ACHN (cell line): ENCODE measurements around the gene ARL8B.
"Not testable (repeated sequence)": the region's sequence is repeated elsewhere in the genome, so short reads cannot be mapped to it uniquely, and the experiment has no call there.

ENCODE experiments used
- DNase-seq: peaks from one replicate; pipeline ENCODE4 v3.0.0-alpha.2; 2015
- in situ Hi-C: cut with HindIII; loops from 2 replicates; pipeline ENCODE4 v1.10.0; 2017; ENCODE audit warnings: low sequenced_read_pairs, low pct_ligation_motif_present, low pct_unique_long_range_greater_than_20kb

Gene ARL8B

DNA sequence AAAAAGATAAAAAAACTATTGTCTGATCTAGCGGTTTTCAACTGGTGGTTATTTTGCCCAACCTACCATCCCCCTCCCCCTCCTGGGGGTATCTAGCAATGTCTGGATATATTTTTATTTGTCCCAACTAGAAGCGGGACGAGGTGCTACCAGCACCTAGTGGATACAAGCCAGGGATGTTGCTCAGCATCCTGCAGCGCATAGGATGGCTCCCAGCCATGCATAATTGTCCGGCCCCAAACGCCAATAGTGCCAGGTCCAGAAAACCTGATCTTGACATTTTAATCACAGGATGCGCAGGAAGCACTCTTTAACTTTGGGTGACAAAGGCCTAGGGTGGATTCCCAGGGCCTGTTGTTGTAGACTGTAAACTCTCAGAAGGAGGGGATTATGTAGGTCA, 17.0 kb upstream of the ARL8B start:
- in situ Hi-C loops = no loop called here
- DNase-seq = no peak

DNA sequence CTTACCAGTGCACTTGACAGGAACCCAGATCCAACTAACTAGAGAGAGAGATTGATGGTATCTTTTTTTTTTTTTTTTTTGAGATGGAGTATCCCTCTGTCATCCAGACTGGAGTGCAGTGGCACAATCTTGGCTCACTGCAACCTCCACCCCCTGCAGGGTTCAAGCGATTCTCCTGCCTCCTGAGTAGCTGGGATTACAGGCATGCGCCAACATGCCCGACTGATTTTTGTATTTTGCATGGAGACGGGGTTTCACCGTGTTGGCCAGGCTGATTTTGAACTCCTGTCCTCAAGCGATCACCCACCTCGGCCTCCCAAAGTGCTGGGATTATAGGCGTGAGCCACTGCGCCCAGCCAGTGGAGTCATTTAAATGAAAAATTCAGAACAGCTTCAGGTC, 15.7 kb upstream of the ARL8B start:
- DNase-seq, in situ Hi-C loops: not testable (repeated sequence)

DNA sequence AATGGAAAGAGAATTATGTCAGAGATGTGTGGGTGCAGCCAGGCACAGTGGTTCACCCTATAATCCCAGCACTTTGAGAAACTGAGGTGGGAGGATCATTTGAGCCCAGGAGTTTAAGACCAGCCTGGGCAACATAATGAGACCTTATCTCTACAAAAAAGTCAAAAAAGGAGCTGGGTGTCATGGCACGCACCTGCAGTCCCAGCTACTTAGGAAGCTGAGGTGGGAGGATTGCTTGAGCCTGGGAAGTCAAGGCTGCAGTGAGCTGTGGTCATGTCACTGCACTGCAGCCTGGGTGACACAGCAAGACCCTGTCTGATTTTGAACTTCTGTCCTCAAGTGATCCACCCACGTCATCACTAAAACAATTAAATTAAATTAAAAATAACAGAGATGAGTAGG, 15.2 kb upstream of the ARL8B start:
- in situ Hi-C loops, DNase-seq: not testable (repeated sequence)

DNA sequence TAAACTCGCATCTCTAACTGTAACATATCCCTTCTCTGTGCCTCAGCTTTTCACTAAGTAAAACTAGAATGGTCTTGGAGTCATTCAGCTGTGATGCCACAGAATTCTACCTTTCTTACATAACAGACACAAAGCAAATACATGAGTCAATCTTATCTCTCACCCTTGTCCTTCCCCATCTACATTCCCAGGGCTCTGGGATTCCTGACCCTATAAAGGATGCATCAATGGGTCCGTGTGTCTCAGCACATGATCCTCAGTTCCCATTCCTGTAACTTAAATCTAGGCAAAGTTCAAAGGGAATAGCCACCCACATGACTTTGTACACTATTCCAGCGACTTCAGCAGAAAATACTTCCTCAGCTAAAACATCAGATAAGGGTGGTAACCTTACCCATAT, 11.8 kb upstream of the ARL8B start:
- DNase-seq = no peak
- in situ Hi-C loops = no loop called here

DNA sequence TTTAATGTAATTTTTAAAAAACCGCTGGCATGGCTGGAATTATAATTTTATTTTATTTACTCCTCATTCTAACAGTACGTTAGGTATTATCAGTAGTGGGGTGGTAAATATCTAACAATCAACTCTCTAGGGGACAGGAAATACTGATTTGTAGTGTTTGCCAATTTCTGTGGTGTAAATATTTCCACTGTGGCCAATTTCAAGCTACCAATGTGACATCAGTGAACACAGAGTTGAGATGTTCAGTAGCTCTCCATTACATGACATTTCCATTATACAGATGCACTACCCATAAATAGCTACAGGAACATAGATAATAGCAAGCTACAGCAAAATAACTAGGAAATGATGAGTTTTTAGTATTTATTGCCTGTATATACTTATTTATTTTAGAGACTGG, 10.0 kb upstream of the ARL8B start:
- in situ Hi-C loops = no loop called here
- DNase-seq = no peak

DNA sequence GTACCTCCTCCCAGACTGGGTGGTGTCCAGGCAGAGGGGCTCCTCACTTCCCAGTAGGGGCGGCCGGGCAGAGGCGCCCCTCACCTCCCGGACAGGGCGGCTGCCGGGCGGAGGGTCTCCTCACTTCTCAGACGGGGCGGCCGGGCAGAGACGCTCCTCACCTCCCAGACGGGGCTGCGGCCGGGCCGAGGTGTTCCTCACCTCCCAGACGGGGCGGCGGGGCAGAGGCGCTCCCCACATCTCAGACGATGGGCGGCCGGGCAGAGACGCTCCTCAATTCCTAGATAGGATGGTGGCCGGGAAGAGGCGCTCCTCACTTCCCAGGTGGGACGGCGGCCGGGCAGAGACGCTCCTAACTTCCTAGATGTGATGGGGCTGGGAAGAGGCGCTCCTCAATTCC, 8.4 kb upstream of the ARL8B start:
- DNase-seq, in situ Hi-C loops: not testable (repeated sequence)

DNA sequence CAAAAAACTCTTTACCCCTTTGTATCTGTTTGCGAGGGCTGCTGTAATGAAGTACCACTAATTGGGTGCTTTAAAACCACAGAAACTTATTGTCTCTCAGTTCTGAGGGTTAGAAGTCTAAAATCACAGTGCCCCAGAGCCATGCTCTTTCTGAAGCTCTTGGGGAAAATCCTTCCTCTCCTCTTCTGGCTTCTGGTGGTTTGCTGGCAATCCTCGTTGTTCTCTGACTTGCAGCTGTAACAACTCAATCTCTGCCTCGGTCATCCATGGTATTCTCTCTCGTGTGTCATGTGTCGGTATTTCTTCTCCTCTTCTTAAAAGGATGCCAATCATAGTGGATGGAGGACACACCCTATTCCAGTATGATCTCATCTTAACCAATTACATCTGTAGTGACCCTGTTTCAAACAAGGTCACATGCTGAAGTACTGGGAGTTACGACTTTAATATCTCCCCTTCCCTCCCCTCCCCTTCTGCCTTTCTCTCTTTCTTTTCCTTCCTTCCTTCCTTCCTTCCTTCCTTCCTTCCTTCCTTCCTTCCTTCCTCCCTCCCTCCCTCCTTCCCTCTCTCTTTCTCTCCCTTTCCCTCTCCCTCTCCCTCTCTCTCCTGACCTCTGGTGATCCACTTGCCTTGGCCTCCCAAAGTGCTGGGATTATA, 6.5 kb upstream of the ARL8B start:
- in situ Hi-C loops = no loop called here
- no peak for DNase-seq

DNA sequence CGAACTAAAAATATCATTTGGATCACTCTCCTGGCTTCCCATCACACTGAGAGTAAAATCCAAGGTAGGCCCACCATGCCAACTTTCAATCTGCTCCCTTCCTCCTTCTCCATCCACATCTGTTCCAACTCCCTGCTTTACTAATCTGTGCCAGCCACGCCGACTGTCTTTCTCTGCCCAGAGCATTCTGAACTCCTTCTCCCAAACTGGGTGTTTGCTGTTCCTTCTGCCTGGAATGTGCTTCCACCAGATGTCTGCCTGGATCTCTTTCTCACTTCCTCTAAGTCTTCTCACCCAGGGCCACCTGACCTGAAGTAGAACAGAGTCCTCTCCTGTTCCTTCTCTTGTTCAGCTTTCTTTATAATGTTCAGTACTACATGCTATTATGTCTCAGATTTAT, 5.6 kb upstream of the ARL8B start:
- no peak for DNase-seq
- in situ Hi-C loops = no loop called here

DNA sequence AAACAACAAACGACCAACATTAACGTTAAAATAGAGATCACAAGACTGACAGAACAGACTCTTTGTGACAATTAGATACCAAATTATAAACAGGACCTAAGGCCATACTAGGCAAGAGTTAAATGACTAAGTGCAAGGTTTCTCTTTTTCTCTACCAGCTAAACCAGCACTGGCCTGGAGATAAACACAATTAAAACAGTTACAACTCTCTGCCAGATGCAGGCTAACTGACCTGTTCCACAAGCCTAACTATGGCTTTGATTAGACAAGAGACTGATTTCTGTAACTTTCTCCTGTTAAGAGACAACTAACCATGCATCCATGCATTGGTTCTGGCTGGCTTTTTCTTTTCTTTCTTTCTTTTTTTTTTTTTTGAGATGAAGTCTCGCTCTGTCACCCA, 1.6 kb upstream of the ARL8B start:
- in situ Hi-C loops = no loop called here
- DNase-seq = no peak

DNA sequence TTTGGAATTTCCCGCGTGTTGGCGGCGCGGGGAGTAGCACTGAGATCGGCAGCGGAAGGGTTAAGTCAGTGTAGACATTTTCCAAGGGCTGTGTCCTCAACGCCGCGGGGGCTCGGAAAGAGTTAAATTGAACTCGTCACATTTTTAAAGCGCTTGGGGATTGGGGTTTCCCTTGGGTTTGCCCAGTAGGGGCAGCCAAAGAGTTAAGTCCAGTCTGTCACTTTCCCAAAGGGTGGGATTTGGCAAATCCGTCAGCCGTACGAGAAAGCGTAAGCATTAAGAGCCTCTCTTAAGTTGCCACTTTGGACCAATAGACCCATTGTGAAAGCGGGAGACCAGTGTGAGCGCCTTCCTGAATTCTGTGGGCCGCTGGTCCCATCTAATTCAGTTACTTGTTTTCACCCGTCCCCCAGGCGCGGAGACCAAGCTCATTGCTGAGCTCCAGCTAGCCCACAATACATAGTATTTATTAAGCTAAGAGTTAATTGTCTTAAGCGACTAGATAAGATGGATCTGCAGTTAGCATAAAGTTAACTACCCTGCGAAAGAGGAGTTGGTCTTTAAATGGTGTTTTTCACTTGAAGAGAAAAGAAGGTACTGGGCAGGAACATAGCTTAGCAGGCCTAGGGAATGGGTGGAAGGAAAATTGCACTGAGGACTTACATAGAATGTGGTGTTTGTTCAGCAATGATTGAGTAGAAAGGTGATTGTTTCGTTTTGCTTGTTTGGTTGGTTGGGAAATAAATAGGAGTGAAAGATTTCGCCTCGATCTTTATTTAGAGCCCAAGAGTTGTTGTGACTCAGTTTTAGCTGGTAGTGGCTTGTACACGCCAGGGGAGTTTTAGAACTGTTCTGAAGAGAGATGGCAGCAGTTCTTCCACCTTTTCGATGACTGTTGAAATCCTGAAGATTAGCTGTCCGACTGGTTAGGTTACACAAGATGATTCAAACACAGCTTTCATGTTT, 932 bp downstream of the ARL8B start:
- in situ Hi-C loops = no loop called here
- DNase-seq = peak; percentile 45

DNA sequence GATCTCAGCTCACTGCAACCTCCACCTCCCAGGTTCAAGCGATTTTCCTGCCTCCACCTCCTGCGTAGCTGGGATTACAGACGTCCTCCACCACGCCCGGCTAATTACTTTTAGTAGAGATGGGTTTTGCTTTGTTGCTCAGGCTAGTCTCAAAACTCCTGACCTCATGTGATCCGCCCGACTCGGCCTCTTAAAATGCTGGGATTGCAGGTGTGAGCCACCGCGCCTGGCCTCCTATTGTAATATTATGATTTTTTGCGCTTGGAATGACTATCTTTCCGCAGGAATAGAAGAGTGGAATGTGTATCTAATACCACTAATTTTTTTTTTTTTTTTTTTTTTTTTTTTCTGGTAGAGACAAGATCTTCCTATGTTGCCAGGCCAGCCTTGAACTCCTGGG, 1.8 kb downstream of the ARL8B start:
- DNase-seq = no peak
- in situ Hi-C loops = no loop called here

DNA sequence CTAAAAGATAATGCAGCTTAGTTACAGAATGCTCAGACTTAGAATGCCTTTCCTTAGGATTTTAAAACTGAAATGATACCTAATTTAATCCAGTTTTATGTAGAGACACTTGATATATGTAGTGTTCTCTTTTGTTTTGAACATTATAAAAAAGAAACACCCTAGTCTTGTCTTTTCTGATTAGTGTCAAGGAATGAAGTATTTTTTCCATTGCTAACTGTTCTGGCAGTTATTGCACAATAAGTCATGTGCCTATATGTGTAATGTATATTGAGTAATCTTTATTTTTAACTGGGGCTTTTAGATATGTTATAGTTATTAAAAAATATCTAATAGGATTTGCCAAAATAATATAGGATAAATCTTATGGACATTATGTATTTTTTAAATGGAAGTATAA, 4.5 kb downstream of the ARL8B start:
- in situ Hi-C loops = no loop called here
- DNase-seq = no peak

DNA sequence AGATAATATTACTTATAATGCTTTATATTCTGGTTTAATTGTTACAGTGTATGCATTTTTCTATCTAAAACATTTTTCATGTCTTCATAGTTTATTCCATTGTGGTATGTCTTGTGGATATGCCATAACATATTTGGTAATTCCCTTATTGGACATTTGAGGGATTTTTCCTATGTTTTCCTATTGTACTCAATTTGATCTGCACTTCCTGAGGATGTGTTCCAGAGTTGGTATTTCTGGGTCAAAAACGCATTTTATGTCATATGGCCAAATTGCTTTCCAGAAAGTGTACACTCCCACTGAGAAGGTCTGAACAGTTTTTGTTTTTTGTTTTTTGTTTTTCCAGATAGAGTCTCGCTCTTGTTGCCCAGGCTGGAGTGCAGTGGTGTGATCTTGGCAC, 6.8 kb downstream of the ARL8B start:
- in situ Hi-C loops = no loop called here
- no peak for DNase-seq

DNA sequence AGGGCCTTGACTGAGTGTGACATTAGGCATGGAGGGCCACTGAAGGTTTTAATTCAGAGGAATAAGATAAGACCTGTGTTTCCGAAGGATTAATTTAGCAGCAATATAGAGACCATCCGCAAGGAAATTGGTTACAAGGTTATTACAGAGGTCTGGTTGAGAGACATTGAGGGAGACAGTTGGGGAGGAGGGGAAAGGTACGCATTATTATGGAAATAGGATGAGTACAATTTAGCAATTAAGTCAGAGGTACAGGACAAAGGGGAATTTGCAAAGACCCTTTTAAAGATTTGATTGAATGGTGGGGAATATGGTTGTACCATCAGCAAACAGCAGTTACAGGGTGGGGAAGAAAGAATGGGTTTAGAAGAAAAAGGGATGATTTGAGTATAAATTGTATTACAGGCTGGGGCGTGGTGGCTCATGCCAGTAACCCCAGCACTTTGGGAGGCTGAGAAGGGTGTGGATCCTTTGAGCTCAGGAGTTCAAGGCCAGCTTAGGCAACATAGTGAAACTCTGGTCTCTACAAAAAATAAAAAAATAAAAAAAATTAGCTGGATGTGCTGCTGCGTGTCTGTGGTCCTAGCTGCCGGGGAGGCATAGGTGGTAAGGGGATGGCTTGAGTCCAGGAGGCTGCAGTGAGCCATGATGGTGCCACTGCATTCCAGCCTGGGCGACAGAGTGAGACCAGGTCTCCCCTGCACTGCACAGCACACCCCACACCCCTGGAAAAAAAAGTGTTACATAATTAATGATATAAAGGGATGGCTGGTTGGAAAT, 11.3 kb downstream of the ARL8B start:
- in situ Hi-C loops = no loop called here
- peak; percentile 13 for DNase-seq

DNA sequence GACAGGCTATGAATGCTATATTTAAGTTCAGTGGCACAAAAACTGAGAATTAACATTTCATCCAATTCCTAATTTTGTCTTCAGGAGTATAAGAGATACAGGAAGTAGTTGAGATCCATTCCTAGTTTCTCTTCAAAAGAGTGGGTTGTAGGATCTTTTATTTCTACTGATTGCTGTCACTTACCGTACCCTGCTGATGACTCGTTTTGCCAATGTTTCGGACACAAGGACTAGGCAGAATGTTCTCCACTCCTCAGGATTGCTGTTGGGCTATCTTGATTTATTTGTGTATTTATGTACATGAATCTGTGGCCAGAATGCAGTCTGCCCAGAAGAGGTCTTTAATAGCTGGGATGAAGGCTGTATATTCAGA, 11.9 kb downstream of the ARL8B start:
- in situ Hi-C loops = no loop called here
- no peak for DNase-seq

DNA sequence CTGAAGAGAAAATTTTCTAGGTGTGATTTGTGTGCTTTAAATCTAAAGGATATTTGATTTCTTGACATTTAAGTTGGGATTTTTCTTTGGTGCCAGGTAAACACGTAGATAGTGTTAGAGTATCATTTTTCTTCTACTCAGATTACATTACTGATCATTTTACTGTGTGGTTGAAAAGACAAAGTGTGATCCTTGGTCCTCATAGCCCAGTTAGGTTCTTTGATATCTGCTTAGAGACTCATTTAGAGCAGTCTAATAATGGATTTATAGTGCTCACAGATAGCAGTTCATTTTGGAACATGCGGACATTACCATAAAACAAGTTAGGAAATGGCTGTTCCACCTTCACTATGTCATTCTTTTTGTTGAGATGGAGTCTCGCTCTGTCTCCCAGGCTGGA, 12.4 kb downstream of the ARL8B start:
- in situ Hi-C loops = no loop called here
- DNase-seq = no peak

DNA sequence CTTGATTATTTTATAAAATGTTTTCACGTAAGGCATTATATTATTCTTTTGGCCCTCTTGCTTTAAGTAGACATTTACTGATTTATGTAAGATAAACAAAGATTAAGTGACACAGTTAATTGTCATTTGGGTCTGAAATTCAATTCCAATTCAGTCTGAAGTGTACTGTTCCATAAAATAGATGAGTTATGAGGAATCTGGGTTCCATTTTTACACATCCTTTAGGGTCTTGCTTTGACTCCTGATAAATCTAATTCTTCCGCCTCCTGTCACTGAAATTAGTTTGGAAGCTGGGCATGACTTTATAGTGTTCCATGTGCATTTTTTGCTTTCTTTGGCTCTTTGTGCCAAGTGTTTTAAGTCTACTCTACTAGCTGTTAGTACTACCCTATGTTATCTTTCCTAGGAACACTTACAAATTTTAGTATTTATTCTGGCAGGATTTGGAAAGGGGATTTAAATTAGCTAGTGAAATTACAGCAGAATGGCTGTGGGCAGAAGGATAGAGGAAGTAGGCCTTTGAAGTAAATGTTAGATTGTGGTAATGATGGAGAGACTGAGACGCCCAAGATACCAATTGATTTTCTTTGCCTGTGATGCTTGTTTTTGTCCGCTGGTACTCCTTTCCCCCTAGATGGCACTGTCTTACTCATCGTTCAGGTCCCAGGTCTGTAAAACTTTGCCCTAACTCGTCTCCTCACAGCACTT, 14.3 kb downstream of the ARL8B start:
- in situ Hi-C loops = no loop called here
- DNase-seq = peak; percentile 45

DNA sequence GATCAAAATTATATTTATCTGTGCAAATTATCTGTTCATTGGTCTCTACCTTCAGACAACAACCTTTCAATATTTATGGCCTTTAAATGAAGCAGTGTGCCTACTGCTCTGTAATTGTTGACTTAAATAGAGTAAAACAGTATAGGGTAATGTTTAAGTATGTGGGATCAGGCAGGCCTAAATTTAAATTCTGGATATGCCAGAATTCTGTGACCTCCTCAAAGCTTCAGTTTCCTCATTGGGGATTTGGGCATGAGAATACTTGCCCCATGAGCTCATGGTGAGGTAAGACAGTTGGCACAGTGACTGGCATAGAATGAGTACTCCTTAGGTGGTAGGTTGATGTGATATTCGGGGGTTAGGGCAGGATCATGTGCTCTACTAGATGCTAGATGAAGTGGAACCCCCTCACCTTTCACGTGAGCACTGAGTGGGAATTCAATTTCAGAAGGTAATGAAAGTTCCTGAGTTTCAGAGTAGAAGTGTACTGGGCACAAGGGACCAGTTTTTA, 14.9 kb downstream of the ARL8B start:
- in situ Hi-C loops = no loop called here
- no peak for DNase-seq
